CD4-positive, alpha-beta memory T cell (primary cell): ENCODE data around the gene SMPD3. TPM values are rescaled to one million over a fixed set of nuclear protein-coding genes. Genes with fewer than 3 reads are reported as not detected.

Experiments used
- CTCF ChIA-PET: fragments of 350-600 bp; sonication (Branson Sonifier 250); formaldehyde crosslinking; loops from one replicate; lab custom pipeline; 2021; ENCODE audit warnings: inconsistent platforms; ENCODE audit not compliant: partially characterized antibody; lab: Charles Lee
- POLR2A ChIA-PET: fragments of 350-600 bp; sonication (Branson Sonifier 250); formaldehyde crosslinking; loops from one replicate; lab custom pipeline; 2021; ENCODE audit not compliant: partially characterized antibody; lab: Charles Lee
- DNase-seq, 5 donors: peaks; one replicate each; pipeline versions ENCODE4 v3.0.0 to v3.0.0-alpha.2; 2020 to 2022; ENCODE audit warnings: mixed read lengths in 1 of 5
- H3K27ac ChIP-seq: one replicate; pipeline ENCODE4 v1.7.0; 2013; ENCODE audit warnings: low read depth, low read length
- H3K27me3 ChIP-seq: 2 replicates; pipeline ENCODE4 v1.7.0; 2013; ENCODE audit warnings: mild to moderate bottlenecking, low read length, moderate library complexity; ENCODE audit not compliant: insufficient read depth
- H3K36me3 ChIP-seq: 2 replicates; pipeline ENCODE4 v1.7.0; 2013; ENCODE audit warnings: mild to moderate bottlenecking, low read length, moderate library complexity; ENCODE audit not compliant: insufficient read depth
- H3K4me1 ChIP-seq: 2 replicates; pipeline ENCODE4 v1.7.0; 2013; ENCODE audit warnings: mild to moderate bottlenecking, low read length, moderate library complexity; ENCODE audit not compliant: insufficient read depth
- H3K4me3 ChIP-seq, 2 donors: one replicate each; pipeline ENCODE4 v1.7.0; 2013; ENCODE audit warnings: low read length in 2 of 2, mild to moderate bottlenecking in 1 of 2
- H3K9me3 ChIP-seq, 2 donors: one replicate each; pipeline ENCODE4 v1.7.0; 2013; ENCODE audit warnings: low read length in 2 of 2, control low read depth in 1 of 2; ENCODE audit not compliant: control insufficient read depth in 1 of 2
- H3K27ac Mint-ChIP-seq, 7 donors: one replicate each; pipeline ENCODE4 v1.8.0; 2020 to 2021; ENCODE audit warnings: mixed read lengths in 7 of 7, mild to moderate bottlenecking in 6 of 7, inconsistent platforms in 3 of 7, moderate library complexity in 3 of 7
- H3K27me3 Mint-ChIP-seq, 2 donors: one replicate each; pipeline ENCODE4 v1.8.0; 2020 to 2021; ENCODE audit warnings: mixed read lengths in 2 of 2
- H3K36me3 Mint-ChIP-seq, 2 donors: one replicate each; pipeline ENCODE4 v1.8.0; 2020 to 2021; ENCODE audit warnings: mixed read lengths in 2 of 2, inconsistent platforms in 1 of 2, mild to moderate bottlenecking in 1 of 2
- H3K4me1 Mint-ChIP-seq, 4 donors: one replicate each; pipeline ENCODE4 v1.8.0; 2020 to 2021; ENCODE audit warnings: mixed read lengths in 4 of 4, mild to moderate bottlenecking in 1 of 4
- H3K4me3 Mint-ChIP-seq, 8 donors: one replicate each; pipeline ENCODE4 v1.8.0; 2020 to 2021; ENCODE audit warnings: mixed read lengths in 8 of 8, mild to moderate bottlenecking in 7 of 8, moderate library complexity in 6 of 8, inconsistent platforms in 3 of 8
- H3K9me3 Mint-ChIP-seq, 8 donors: one replicate each; pipeline ENCODE4 v1.8.0; 2020 to 2021; ENCODE audit warnings: mixed read lengths in 8 of 8, mild to moderate bottlenecking in 5 of 8, inconsistent platforms in 3 of 8, moderate library complexity in 1 of 8
- intact Hi-C: fragments of 100-400 bp; cut with micrococcal nuclease; formaldehyde crosslinking; loops from one replicate; pipeline ENCODE4 v1.15.1; 2023
- polyA plus RNA-seq, 2 donors: library from polyadenylated mRNA; unstranded; fragments of 300-500 nt; fragmentation: Illumina TruSeq; gene quantifications; one replicate each; pipeline ENCODE4 v1.2.3, GENCODE V29; 2021
- total RNA-seq, 2 experiments: library from RNA; stranded (reverse); gene quantifications; one replicate each; pipeline ENCODE4 v1.2.3, GENCODE V29; 2021

The SMPD3 gene
- total and polyA plus RNA-seq, 4 experiments from 2014 or later, result 0.63 to 3.1 (median 0.87) TPM

DNA sequence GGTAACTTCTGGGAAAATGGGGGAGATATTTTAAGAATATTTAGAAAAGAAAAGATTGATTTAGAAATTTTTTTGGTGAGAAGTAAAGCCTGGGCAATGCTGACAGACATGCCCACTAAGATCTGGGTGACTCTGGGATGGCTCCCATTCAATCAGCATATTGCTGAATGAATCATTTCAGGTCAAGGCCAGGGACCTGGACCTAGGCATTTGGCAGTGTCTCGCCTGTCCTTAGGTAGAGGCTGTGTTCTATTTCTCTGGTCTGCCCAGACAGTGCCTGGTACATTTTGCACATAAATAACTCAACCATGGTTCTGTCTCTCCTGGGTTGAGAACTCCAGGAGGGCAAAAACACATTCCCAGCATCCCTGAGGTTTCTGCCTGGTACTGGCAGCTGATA, 39.9 kb downstream of the SMPD3 start:
- peaks cover 5 to 16% (median 11%) of the 10 kb centered on the region in 4 donors for H3K4me1 Mint-ChIP-seq
- no peaks in the 10 kb centered on the region for H3K36me3 ChIP-seq
- H3K4me1 ChIP-seq, result peaks cover 6% of the 10 kb centered on the region
- H3K27me3 ChIP-seq, result no peaks in the 10 kb centered on the region
- H3K4me3 ChIP-seq, result no peak overlapping the region
- ChIA-PET CTCF (interaction anchor here (0.9 to 6.2 kb wide), 6 partner anchors 8 to 112 kb away, joined by 3 to 43 read pairs (median 8); no protein-coding TSS in a partner anchor), POLR2A (interaction anchor here (3.8 kb wide), 1 partner anchor 9 kb away, joined by 20 read pairs; no protein-coding TSS in a partner anchor)
- peaks cover 1 to 5% of the 10 kb centered on the region in 2 donors for H3K27me3 Mint-ChIP-seq
- intact Hi-C loops, result no loop called here
- H3K27ac ChIP-seq, result no peak overlapping the region
- no peak overlapping the region for H3K4me3 Mint-ChIP-seq
- no peak for DNase-seq
- H3K9me3 Mint-ChIP-seq, result no peaks in the 10 kb centered on the region
- H3K36me3 Mint-ChIP-seq, result no peaks in the 10 kb centered on the region
- no peak overlapping the region for H3K27ac Mint-ChIP-seq
- H3K9me3 ChIP-seq, result no peaks in the 10 kb centered on the region

DNA sequence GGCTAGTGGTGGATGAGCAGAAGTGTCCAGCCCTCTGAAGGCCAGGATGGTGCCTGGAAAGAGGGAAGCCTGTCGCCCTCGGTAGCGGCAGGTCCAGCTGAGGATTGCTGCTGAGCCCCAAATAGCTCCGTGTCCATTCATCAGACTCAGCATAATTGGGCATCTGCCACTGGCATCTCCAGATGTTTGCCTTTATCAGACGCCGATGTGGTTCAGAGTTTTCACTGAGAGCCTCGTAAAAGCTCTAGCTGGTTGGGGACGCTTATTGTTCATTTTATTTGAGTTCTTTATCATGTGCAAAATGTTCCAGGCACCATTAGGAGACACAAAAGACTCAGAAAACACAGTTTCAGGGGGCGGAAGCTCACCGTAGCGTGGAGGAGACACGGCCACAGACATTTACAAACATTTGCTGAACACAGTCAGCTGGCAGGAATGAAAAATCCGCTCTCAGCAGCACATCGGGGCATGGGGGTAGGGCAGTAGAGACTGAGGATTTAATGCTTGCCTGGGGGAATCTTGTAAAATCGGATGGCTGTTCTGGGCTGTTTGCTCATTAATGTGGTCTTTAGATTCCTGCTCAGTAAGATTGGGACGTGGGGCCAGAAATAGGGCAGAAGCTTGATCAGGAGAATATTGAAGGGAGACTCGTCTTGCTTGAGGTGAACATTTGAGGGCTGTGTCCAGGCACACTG, 41.7 kb downstream of the SMPD3 start:
- POLR2A ChIA-PET, result interaction anchor here (1.0 to 3.8 kb wide), 3 partner anchors 9 to 11 kb away, joined by 4 to 20 read pairs (median 4); no protein-coding TSS in a partner anchor

DNA sequence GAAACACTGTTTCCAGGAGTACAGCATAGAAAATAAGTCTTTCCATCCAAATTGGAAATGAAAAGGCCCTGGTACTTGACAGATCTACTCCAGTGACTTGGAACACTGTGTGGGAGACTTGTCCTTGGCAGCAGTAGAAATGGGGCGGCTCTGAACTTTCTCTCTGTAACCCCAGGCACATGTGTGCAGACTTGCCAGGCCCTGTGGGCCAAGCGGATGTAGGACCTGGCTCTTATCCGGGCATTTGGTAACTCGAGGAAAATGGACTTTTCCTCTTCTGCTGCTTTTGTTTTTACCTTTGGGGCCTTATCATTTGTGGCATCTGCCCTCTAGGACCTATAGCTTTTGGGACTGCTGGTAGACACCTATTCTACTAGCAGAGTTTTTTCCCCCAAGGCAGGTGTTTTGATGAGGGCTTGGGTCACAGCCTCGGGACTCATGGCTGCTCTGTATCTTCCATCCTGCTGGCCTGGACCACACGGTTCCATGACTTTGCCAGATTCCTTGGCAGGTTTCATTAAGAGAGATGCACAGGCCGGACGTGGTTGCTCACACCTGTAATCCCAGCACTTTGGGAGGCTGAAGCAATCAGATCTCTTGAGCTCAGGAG, 43.5 kb downstream of the SMPD3 start:
- H3K9me3 ChIP-seq, result no peaks in the 10 kb centered on the region
- intact Hi-C loops, result no loop called here
- Mint-ChIP-seq H3K4me1 (peaks cover 7 to 25% (median 15%) of the 10 kb centered on the region in 4 donors), H3K27ac (no peak overlapping the region), H3K36me3 (no peaks in the 10 kb centered on the region), H3K27me3 (peaks cover 1 to 5% of the 10 kb centered on the region in 2 donors), H3K4me3 (no peak overlapping the region), H3K9me3 (no peaks in the 10 kb centered on the region)
- peaks cover 16% of the 10 kb centered on the region for H3K4me1 ChIP-seq
- POLR2A ChIA-PET, result no interaction called here
- no peak overlapping the region for H3K4me3 ChIP-seq
- CTCF ChIA-PET, result interaction anchor here (0.6 to 6.2 kb wide), 7 partner anchors 8 to 116 kb away, joined by 3 to 43 read pairs (median 3); no protein-coding TSS in a partner anchor
- no peaks in the 10 kb centered on the region for H3K36me3 ChIP-seq
- no peak overlapping the region for H3K27ac ChIP-seq
- no peak for DNase-seq
- H3K27me3 ChIP-seq, result no peaks in the 10 kb centered on the region

More for the DNA sequence above, 41.7 kb downstream of the SMPD3 start:
- CTCF ChIA-PET, result interaction anchor here (0.9 to 6.2 kb wide), 7 partner anchors 9 to 114 kb away, joined by 3 to 43 read pairs (median 7); no protein-coding TSS in a partner anchor
- Mint-ChIP-seq H3K4me3 (no peak overlapping the region), H3K4me1 (peaks cover 4 to 19% (median 10%) of the 10 kb centered on the region in 4 donors), H3K27ac (no peak overlapping the region), H3K36me3 (no peaks in the 10 kb centered on the region), H3K9me3 (no peaks in the 10 kb centered on the region), H3K27me3 (peaks cover 1 to 5% of the 10 kb centered on the region in 2 donors)
- DNase-seq, result no peak
- H3K9me3 ChIP-seq, result no peaks in the 10 kb centered on the region
- H3K27ac ChIP-seq, result no peak overlapping the region
- H3K4me1 ChIP-seq, result peaks cover 3% of the 10 kb centered on the region
- intact Hi-C loops, result no loop called here
- no peaks in the 10 kb centered on the region for H3K36me3 ChIP-seq
- no peak overlapping the region for H3K4me3 ChIP-seq
- no peaks in the 10 kb centered on the region for H3K27me3 ChIP-seq

DNA sequence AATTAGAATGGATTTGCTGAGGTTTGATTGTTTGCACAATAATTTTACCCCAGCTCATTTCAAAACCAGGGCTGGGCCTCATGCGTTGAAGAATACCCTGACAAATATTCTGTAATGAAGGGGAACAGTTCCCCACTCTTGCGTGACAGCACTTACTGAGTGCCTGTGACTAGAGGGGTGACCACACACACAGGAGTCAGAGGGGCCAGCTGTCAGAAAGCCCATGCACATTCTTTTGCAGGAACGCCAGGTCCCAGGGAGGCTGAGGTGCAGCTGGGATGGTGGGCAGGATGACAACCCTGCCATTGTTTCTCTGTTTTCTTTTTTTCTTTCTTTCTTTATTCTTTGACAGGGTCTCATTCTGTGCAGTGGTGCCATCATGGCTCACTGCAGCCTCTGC, 44.6 kb downstream of the SMPD3 start:
- peaks cover 8 to 28% (median 16%) of the 10 kb centered on the region in 4 donors for H3K4me1 Mint-ChIP-seq
- H3K4me3 Mint-ChIP-seq, result no peak overlapping the region
- peaks cover 1 to 5% of the 10 kb centered on the region in 2 donors for H3K27me3 Mint-ChIP-seq
- Histone ChIP-seq H3K27ac (no peak overlapping the region), H3K4me3 (no peak overlapping the region), H3K4me1 (peaks cover 21% of the 10 kb centered on the region), H3K27me3 (no peaks in the 10 kb centered on the region), H3K9me3 (no peaks in the 10 kb centered on the region), H3K36me3 (no peaks in the 10 kb centered on the region)
- DNase-seq, result no peak
- H3K27ac Mint-ChIP-seq, result peak overlapping the region in 1 of 7 donors; percentile 15
- no peaks in the 10 kb centered on the region for H3K9me3 Mint-ChIP-seq
- H3K36me3 Mint-ChIP-seq, result no peaks in the 10 kb centered on the region
- ChIA-PET POLR2A (interaction anchor here (2.1 kb wide), 1 partner anchor 14 kb away, joined by 8 read pairs; no protein-coding TSS in a partner anchor), CTCF (interaction anchor here (1.2 to 14.6 kb wide), 2 partner anchors 10 to 111 kb away, joined by 3 to 414 read pairs; no protein-coding TSS in a partner anchor)
- intact Hi-C loops, result no loop called here

DNA sequence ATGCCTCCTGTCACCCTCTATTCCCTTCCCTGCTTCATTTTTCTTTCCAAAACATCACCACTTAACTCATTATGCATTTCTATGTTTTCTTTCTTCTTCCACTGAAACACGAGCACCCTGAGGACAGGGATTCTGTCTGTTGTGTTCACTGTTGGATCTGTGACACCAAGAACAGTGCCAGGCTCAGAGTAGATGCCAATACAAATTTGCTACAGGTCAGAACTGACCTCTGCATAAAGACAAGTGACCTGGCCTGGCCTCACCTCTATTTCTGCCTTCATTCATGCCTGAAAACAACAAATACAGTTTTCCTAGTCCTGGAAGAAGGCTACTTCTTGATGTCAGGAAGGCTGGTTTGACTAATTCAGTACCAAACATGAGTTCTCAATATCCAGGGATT, 45.1 kb downstream of the SMPD3 start:
- Mint-ChIP-seq H3K9me3 (no peaks in the 10 kb centered on the region), H3K27me3 (peaks cover 1 to 5% of the 10 kb centered on the region in 2 donors), H3K27ac (peak overlapping the region in 4 of 7 donors; percentile 5 to 72 (median 16)), H3K4me3 (no peak overlapping the region), H3K4me1 (peaks cover 8 to 28% (median 16%) of the 10 kb centered on the region in 4 donors), H3K36me3 (no peaks in the 10 kb centered on the region)
- no peak overlapping the region for H3K27ac ChIP-seq
- ChIA-PET POLR2A (interaction anchor here (2.1 kb wide), 1 partner anchor 14 kb away, joined by 8 read pairs; no protein-coding TSS in a partner anchor), CTCF (interaction anchor here (14.6 kb wide), 1 partner anchor 112 kb away, joined by 414 read pairs; no protein-coding TSS in a partner anchor)
- H3K9me3 ChIP-seq, result no peaks in the 10 kb centered on the region
- no peaks in the 10 kb centered on the region for H3K27me3 ChIP-seq
- no peaks in the 10 kb centered on the region for H3K36me3 ChIP-seq
- DNase-seq, result no peak
- peaks cover 21% of the 10 kb centered on the region for H3K4me1 ChIP-seq
- intact Hi-C loops, result no loop called here
- H3K4me3 ChIP-seq, result no peak overlapping the region

DNA sequence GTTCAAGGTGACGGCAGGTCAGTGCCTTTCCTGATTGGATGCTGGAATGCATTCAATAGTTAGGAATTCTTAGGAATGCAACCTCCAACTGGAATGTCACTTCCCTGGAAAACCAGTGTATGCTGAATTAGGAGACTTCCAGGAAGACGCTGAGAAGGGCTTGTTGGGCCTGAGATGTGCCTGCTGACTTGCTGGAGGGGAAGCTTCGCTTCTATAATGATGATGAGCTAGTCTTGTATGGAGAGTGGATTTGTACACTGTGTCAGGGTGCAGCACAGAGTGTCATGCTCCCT, 45.6 kb downstream of the SMPD3 start:
- Mint-ChIP-seq H3K27me3 (peaks cover 1 to 5% of the 10 kb centered on the region in 2 donors), H3K4me1 (peaks cover 8 to 28% (median 16%) of the 10 kb centered on the region in 4 donors), H3K9me3 (no peaks in the 10 kb centered on the region), H3K4me3 (no peak overlapping the region), H3K36me3 (no peaks in the 10 kb centered on the region), H3K27ac (peak overlapping the region in 3 of 7 donors; percentile 6 to 26 (median 25))
- H3K4me3 ChIP-seq, result no peak overlapping the region
- H3K4me1 ChIP-seq, result peaks cover 21% of the 10 kb centered on the region
- intact Hi-C loops, result no loop called here
- CTCF ChIA-PET, result interaction anchor here (14.6 kb wide), 1 partner anchor 112 kb away, joined by 414 read pairs; no protein-coding TSS in a partner anchor
- H3K36me3 ChIP-seq, result no peaks in the 10 kb centered on the region
- no peaks in the 10 kb centered on the region for H3K9me3 ChIP-seq
- POLR2A ChIA-PET, result interaction anchor here (2.1 kb wide), 1 partner anchor 15 kb away, joined by 8 read pairs; no protein-coding TSS in a partner anchor
- no peak overlapping the region for H3K27ac ChIP-seq
- H3K27me3 ChIP-seq, result no peaks in the 10 kb centered on the region
- DNase-seq, result no peak
